IPS-18c (cell line): ENCODE results near the gene SMYD3.

Experiments
- H3K4me3 ChIP-seq: 2 replicates; pipeline ENCODE4 v1.7.0; 2013; ENCODE audit warnings: low read depth, mild to moderate bottlenecking, low read length, moderate library complexity; ENCODE audit not compliant: insufficient read depth
- H3K9me3 ChIP-seq: one replicate; pipeline ENCODE4 v1.6.1; 2013; ENCODE audit warnings: mild to moderate bottlenecking, low read length, moderate library complexity; ENCODE audit not compliant: control insufficient read depth, insufficient read depth

Gene SMYD3

DNA sequence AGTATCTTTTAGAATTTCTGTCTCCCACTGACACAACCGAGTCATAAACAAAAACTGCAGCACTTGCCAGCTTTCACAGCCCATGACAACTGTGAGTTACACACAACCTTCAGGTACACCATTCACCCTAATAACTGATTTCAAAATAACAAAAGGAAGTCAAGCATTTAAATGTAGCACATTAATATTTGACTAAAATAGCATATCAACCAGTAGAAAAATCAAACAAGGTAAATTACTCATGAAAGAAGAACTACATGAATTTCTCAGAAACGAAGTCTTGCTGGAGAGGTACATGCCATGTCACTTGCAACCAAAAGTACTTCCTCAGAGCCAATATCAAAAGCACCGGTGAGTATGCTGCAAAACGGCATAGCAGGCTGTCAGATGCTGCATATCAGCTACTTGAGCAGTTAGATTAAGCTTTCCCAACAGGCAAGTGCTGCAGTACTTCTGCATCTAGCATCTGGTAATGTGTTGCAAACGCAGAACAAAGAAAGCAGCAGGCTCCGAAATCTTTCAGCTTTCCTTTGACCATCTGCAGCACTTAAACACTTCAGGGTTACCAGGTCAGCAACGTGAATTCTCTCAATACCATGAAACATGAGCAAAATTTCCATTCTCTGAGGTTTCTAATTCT lies 223.2 kb downstream of the SMYD3 start:
- H3K4me3 ChIP-seq, result no peak overlapping the region
- H3K9me3 ChIP-seq, result no peaks in the 10 kb centered on the region

- Histone ChIP-seq H3K4me3 (no peak overlapping the region), H3K9me3 (no peaks in the 10 kb centered on the region)
Measured at GRCh38 chr1:246281639-246282038, 225.4 kb downstream of the SMYD3 start.

GRCh38 chr1:246281195-246281594 lies 225.9 kb downstream of the SMYD3 start:
- Histone ChIP-seq H3K9me3 (no peaks in the 10 kb centered on the region), H3K4me3 (no peak overlapping the region)

DNA sequence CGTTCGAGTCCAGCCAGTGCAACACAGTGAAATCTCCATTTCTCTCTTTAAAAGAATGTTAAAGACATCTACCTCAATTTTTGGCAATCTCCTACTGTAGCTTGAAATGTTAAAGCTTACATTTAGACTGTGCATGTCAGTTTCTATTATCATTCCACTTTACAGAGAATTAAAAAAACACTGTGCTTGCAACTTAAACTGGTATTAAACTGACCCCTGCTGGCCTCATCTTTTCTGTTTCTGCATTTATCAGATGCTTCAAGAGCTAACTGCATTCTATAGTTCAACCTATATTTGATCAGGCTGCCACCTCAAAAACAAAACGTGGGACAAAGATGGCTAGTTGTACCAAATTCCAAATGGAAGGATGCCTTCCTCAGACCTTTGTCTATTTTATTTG lies 226.5 kb downstream of the SMYD3 start:
- Histone ChIP-seq H3K4me3 (no peak overlapping the region), H3K9me3 (no peaks in the 10 kb centered on the region)

DNA sequence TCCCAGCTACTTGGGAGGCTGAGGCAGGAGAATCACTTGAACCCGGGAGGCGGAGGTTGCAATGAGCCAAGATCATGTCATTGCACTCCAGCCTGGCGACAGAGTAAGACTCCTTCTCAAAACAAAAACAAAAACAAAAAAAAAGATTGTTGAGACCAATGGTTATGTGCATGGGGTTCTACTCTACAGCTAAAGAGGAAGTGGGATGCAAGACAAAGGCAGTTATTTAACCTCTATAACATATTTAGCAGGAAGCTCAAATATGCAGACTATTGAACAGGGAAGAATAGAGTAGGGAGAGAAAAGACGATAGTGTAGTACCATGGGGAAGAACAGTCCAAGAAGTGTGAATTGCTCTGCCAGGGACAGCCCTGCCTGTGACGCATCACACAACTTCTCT lies 227.7 kb downstream of the SMYD3 start:
- Histone ChIP-seq H3K9me3 (no peaks in the 10 kb centered on the region), H3K4me3 (no peak overlapping the region)

- no peaks in the 10 kb centered on the region for H3K9me3 ChIP-seq
- H3K4me3 ChIP-seq, result no peak overlapping the region
Measured at GRCh38 chr1:246278371-246278770, 228.7 kb downstream of the SMYD3 start.

GRCh38 chr1:246275036-246275435 lies 232.0 kb downstream of the SMYD3 start:
- H3K4me3 ChIP-seq, result no peak overlapping the region
- H3K9me3 ChIP-seq, result no peaks in the 10 kb centered on the region

DNA sequence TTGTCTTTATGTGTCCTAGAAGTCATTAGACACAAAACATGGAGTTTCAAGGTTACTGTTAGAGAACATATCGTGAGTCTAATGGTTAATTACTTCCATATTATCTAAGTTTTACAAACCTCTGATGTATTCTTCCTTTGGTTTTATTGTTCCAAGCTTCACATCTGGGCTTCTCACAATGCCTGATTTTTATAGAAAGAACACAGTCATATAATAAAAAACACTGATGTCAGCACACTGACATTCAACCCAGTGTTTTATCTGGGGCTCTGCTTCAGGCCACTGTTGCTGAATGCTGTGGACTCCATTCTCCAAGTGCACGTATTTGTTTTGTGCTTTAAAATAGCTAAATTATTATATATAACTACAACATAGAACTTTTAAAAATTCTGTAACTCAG lies 232.9 kb downstream of the SMYD3 start:
- Histone ChIP-seq H3K9me3 (no peaks in the 10 kb centered on the region), H3K4me3 (no peak overlapping the region)

GRCh38 chr1:246271516-246271915 lies 235.6 kb downstream of the SMYD3 start:
- H3K9me3 ChIP-seq, result no peaks in the 10 kb centered on the region
- H3K4me3 ChIP-seq, result no peak overlapping the region

DNA sequence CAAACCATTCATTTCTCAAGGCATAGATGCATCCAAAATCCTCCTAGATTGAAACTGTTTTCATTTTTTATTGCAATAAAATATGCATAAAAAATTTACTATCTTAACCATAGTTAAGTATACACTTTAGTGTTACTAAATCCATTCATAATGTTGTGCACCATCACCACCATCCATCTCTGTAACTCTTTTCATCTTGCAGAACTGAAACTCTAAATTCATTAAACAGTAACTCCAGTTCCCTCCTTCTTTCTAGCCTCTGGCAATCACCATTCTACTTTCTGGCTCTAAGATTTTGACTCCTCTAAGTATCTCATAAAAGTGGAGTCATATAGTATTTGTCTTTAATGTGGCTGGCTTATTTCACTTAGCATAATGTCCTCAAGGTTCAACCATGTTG lies 236.8 kb downstream of the SMYD3 start:
- Histone ChIP-seq H3K9me3 (no peaks in the 10 kb centered on the region), H3K4me3 (no peak overlapping the region)

- no peak overlapping the region for H3K4me3 ChIP-seq
- no peaks in the 10 kb centered on the region for H3K9me3 ChIP-seq
Measured at GRCh38 chr1:246269466-246269865, 237.6 kb downstream of the SMYD3 start.

- Histone ChIP-seq H3K9me3 (no peaks in the 10 kb centered on the region), H3K4me3 (no peak overlapping the region)
Measured at GRCh38 chr1:246267896-246268295, 239.2 kb downstream of the SMYD3 start.

GRCh38 chr1:246267426-246267825 lies 239.7 kb downstream of the SMYD3 start:
- Histone ChIP-seq H3K4me3 (no peak overlapping the region), H3K9me3 (no peaks in the 10 kb centered on the region)

DNA sequence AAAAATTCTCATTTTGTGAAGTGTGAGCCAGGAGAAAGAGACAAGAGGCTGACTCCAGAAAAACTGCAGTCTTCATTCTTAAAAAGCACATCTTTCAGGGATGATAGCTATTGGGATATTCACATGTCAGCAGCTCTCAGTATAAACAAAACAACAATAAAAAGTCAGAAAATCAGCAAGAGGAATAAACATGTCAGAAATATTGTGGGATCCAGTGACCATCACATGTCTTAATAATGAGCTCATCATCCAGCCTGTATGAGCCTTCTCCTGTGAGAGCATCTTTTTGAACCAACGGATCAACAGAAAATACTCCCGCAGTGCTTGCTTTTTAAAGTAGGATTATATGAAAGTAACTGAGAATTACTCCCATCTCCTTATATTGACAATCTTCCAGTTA lies 241.6 kb downstream of the SMYD3 start:
- H3K4me3 ChIP-seq, result no peak overlapping the region
- no peaks in the 10 kb centered on the region for H3K9me3 ChIP-seq

GRCh38 chr1:246262281-246262680 lies 244.8 kb downstream of the SMYD3 start:
- Histone ChIP-seq H3K4me3 (no peak overlapping the region), H3K9me3 (no peaks in the 10 kb centered on the region)

GRCh38 chr1:246261639-246262038 lies 245.4 kb downstream of the SMYD3 start:
- H3K4me3 ChIP-seq, result no peak overlapping the region
- H3K9me3 ChIP-seq, result no peaks in the 10 kb centered on the region

DNA sequence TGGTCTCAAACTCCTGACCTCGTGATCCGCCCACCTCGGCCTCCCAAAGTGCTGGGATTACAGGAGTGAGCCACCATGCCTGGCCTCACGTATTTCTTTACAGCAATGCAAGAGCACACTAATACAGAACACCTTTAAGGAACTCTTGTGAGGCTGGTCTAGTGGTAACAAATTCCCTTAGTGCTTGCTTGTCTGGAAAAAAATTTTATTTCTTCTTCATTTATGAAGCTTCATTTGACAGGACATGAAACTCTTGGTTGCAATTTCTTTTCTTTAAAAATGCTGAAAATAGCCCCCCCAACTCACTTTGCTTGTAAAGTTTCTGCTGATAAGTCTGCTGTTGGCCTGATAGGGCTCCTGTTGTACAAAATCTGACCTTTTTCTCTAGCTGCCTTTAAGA lies 248.8 kb downstream of the SMYD3 start:
- no peak overlapping the region for H3K4me3 ChIP-seq

DNA sequence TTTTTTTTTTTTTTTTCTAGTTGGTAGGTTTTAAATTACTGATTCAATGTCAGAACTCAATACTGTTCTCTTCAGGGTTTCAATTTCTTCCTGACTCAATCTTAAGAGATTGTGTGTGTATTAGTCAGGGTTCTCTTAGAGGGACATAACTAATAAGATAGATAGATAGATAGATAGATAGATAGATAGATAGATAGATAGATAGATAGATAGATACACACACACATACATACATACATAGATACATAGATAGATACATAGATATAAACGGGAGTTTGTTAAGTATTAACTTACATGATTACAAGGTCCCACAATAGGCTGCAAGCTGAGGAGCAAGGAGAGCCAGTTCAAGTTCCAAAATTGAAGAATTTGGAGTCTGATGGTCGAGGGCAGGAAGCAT lies 251.3 kb downstream of the SMYD3 start:
- Histone ChIP-seq H3K9me3 (no peaks in the 10 kb centered on the region), H3K4me3 (no peak overlapping the region)

More for the DNA sequence above, 248.8 kb downstream of the SMYD3 start:
- H3K9me3 ChIP-seq, result no peaks in the 10 kb centered on the region

DNA sequence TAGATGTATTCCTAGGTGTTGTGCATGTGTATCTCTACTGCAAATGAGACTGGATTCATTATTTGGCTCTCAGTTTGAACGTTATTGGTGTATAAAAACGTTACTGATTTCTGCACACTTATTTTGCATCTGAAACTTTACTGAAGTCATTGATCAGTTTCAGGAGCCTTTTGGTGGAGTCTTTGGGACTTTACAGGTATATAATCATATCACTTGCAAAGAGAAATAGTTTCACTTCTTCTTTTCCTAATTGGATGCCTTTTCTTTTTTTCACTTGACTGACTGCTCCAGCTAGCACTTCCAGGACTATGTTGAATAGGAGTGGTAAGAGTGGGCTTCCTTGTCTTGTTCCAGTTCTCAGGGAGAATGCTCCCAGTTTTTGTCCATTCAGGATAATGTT lies 252.2 kb downstream of the SMYD3 start:
- H3K4me3 ChIP-seq, result no peak overlapping the region
- H3K9me3 ChIP-seq, result no peaks in the 10 kb centered on the region
